ENCODE results near the gene ANKRD18B.
"Not testable (repeated sequence)": the region's sequence is repeated elsewhere in the genome, so short reads cannot be mapped to it uniquely, and the experiment has no call there.

DNA sequence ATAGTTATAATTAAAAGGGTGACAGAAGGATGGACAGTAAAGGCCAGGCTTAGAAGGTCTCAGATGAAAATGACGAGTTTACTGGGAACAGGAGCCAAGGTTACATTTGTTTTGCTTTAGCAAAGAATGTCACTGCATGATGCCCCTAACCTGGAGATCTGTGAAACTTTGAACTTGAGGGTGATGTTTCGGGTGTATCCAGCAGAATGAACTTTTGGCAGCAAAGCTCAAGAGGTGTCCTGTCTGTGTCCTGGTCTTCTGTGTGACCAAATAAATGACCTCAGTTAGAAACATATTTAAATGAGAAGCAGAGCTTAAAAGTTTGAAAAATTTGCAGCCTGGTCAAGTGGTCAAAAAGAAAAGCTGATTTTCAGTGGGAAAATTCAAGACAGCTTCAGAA, 64.8 kb downstream of the ANKRD18B start:
- TF ChIP-seq, protein P1, sequence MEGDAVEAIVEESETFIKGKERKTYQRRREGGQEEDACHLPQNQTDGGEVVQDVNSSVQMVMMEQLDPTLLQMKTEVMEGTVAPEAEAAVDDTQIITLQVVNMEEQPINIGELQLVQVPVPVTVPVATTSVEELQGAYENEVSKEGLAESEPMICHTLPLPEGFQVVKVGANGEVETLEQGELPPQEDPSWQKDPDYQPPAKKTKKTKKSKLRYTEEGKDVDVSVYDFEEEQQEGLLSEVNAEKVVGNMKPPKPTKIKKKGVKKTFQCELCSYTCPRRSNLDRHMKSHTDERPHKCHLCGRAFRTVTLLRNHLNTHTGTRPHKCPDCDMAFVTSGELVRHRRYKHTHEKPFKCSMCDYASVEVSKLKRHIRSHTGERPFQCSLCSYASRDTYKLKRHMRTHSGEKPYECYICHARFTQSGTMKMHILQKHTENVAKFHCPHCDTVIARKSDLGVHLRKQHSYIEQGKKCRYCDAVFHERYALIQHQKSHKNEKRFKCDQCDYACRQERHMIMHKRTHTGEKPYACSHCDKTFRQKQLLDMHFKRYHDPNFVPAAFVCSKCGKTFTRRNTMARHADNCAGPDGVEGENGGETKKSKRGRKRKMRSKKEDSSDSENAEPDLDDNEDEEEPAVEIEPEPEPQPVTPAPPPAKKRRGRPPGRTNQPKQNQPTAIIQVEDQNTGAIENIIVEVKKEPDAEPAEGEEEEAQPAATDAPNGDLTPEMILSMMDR (IDR thresholded peaks at IDR 0.05), result not testable (repeated sequence)
- not testable (repeated sequence) for TF ChIP-seq POLR2AphosphoS5, POLR2A (IDR thresholded peaks at IDR 0.05)

All from transverse colon (tissue), 4 donors.